ENCODE measurements around the gene HOMER2.

The HOMER2 gene

GRCh38 chr15:82810061-82810889, 142.2 kb downstream of the HOMER2 start:
- peak overlapping the region; percentile 87 for H3K4me3 ChIP-seq (ENCODE audit: control insufficient read depth, low read depth, low read length)
- DNase-seq (ENCODE audit: low read depth), result peak; percentile 45

DNA sequence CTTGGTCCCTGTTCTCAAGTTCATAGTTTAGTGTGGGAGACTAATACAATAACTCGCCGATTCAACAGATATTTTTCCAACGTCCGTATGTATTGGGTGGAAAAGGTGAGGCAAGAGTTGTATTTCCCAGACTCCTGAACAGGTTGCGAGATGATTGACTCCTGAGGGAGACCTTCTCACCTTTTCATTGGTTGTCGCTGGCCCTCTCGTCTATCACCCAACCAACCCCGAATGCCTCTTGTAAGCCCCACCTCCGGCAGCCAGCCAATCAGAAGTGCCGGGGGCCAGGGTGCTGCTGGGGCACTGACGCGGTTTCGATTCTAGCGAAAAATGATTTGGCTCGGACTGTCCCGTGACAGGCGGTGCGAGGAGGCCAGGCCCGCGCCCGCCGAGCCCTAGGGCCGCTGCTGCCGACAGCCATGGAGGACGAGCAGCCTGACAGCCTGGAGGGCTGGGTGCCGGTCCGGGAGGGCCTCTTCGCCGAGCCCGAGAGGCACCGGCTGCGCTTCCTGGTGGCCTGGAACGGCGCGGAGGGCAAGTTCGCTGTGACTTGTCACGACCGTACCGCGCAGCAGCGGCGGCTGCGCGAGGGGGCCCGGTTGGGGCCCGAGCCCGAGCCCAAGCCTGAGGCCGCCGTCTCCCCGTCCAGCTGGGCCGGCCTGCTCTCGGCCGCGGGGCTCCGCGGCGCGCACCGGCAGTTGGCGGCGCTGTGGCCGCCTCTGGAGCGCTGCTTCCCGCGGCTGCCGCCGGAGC, 143.0 kb downstream of the HOMER2 start, which contains the start of gene WHAMM:
Gene WHAMM (plus strand): TSS at position 321 of the 753 bp plus-strand sequence. CDS start 99 bp downstream, at position 420.
- TF ChIP-seq CTCF (conservative IDR thresholded peaks at IDR 0.05; ENCODE audit: control insufficient read depth, insufficient read depth, low read depth, low read length), result no peak
- peak; percentile 98 for DNase-seq (ENCODE audit: low read depth)
- H3K4me3 ChIP-seq (ENCODE audit: control insufficient read depth, low read depth, low read length), result peak within 1 kb of the TSS; percentile 87

More at GRCh38 chr15:82810061-82810889, 142.2 kb downstream of the HOMER2 start:
- TF ChIP-seq CTCF (conservative IDR thresholded peaks at IDR 0.05; ENCODE audit: control insufficient read depth, insufficient read depth, low read depth, low read length), result no peak

DNA sequence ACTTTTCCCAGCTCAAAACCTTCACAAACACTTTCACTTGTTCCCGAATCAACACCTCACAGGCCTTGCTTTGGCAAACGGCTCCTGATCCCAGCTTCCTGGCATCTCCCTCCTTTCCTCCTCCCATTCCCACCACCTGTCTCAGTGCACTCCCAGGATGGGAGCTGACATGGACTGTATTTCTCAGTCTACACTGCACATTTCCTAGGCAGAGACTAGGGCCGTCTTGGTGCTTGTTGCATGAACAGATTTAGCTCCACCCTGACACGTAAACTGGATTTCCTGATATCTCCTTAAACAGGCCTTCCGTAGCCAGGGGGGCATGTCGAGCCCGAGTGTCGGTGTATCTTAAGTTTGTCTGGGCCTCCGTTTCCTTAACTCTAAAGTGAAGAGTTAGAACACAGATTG, 143.9 kb downstream of the HOMER2 start:
- H3K4me3 ChIP-seq (ENCODE audit: control insufficient read depth, low read depth, low read length), result no peak overlapping the region
- no peak for TF ChIP-seq CTCF (conservative IDR thresholded peaks at IDR 0.05; ENCODE audit: control insufficient read depth, insufficient read depth, low read depth, low read length)
- DNase-seq (ENCODE audit: low read depth), result no peak

DNA sequence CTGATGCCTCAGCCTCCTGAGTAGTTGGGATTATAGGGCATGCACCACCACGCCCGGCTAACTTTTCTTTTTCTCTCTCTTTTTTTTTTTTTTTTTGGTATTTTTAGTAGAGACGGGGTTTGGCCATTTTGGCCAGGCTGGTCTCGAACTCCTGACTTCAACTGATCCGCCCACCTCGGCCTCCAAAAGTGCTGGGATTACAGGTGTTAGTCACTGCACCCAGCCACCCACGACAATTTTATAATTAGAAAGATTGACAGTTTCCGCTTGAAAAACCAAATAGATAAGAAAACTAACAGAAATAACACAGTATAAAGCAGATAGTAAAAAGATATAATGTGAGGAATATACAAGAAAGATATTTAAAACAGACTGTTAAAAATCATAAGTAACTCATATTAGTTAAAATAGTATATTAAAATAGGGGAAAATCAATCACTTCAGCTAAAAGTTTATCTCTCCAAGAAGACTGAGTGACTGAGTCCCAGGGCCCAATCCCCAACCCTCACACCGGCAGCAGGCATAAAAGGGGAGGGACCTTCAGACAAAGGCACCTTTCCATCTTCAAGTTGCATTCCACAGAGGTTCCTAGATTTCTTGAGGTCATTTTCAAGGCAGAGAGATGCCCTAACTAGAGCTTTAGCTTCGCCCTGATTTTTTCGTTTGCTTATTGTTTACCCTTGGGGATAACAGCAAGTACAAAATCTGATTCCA, 144.4 kb downstream of the HOMER2 start:
- no peak for DNase-seq (ENCODE audit: low read depth)
- no peak overlapping the region for H3K4me3 ChIP-seq (ENCODE audit: control insufficient read depth, low read depth, low read length)
- TF ChIP-seq CTCF (conservative IDR thresholded peaks at IDR 0.05; ENCODE audit: control insufficient read depth, insufficient read depth, low read depth, low read length), result no peak

GRCh38 chr15:82805994-82806406, 146.5 kb downstream of the HOMER2 start, which contains the start of gene FSD2:
Gene FSD2 (minus strand): TSS chr15:82806069. CDS start chr15:82787390, 18,679 bp downstream.
- no peak within 1 kb of the TSS for H3K4me3 ChIP-seq (ENCODE audit: control insufficient read depth, low read depth, low read length)
- DNase-seq (ENCODE audit: low read depth), result no peak

More at GRCh38 chr15:82805994-82806406, 146.5 kb downstream of the HOMER2 start, which contains the start of gene FSD2:
- TF ChIP-seq CTCF (conservative IDR thresholded peaks at IDR 0.05; ENCODE audit: control insufficient read depth, insufficient read depth, low read depth, low read length), result no peak

Measured in fibroblast of mammary gland (primary cell).